ENCODE measurements around the gene TEX264.

DNA sequence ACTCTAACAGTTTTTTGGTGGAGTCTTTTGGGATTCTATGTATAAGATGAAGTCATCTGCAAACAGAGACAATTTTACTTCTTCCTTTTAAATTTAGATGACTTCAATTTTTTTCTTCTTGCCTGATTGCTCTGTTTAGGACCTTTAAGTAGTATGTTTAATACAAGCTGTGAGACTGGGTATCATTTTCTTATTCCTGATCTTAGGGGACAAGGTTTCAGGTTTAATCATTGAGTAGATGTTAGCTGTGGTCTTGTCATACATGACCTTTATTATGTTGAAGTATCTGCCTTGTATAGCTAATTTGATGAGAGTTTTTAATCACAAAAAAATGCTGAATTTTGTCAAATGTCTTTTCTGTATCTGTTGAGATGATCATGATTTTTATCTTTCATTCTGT lies 56.4 kb downstream of the TEX264 start:
- TF ChIP-seq, protein P1, sequence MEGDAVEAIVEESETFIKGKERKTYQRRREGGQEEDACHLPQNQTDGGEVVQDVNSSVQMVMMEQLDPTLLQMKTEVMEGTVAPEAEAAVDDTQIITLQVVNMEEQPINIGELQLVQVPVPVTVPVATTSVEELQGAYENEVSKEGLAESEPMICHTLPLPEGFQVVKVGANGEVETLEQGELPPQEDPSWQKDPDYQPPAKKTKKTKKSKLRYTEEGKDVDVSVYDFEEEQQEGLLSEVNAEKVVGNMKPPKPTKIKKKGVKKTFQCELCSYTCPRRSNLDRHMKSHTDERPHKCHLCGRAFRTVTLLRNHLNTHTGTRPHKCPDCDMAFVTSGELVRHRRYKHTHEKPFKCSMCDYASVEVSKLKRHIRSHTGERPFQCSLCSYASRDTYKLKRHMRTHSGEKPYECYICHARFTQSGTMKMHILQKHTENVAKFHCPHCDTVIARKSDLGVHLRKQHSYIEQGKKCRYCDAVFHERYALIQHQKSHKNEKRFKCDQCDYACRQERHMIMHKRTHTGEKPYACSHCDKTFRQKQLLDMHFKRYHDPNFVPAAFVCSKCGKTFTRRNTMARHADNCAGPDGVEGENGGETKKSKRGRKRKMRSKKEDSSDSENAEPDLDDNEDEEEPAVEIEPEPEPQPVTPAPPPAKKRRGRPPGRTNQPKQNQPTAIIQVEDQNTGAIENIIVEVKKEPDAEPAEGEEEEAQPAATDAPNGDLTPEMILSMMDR (tag by site-specific recombination; IDR thresholded peaks at IDR 0.05) = no peak
- TF ChIP-seq ZNF426 (tag by site-specific recombination; IDR thresholded peaks at IDR 0.05) (no peak), ZBTB10 (tag by site-specific recombination; IDR thresholded peaks at IDR 0.05) (no peak), ZNF362 (tag by site-specific recombination; IDR thresholded peaks at IDR 0.05) (no peak), TCF7L2 (IDR thresholded peaks at IDR 0.05; ENCODE audit: borderline replicate concordance, low read depth, low read length) (no peak), WT1 (tag by site-specific recombination; IDR thresholded peaks at IDR 0.05) (no peak), ZFP3 (tag by site-specific recombination; IDR thresholded peaks at IDR 0.05; ENCODE audit: low read depth) (no peak), ZNF24 (tag by site-specific recombination; IDR thresholded peaks at IDR 0.05) (no peak), ZNF585B (tag by site-specific recombination; IDR thresholded peaks at IDR 0.05) (no peak)
- TF ChIP-seq, protein P2, sequence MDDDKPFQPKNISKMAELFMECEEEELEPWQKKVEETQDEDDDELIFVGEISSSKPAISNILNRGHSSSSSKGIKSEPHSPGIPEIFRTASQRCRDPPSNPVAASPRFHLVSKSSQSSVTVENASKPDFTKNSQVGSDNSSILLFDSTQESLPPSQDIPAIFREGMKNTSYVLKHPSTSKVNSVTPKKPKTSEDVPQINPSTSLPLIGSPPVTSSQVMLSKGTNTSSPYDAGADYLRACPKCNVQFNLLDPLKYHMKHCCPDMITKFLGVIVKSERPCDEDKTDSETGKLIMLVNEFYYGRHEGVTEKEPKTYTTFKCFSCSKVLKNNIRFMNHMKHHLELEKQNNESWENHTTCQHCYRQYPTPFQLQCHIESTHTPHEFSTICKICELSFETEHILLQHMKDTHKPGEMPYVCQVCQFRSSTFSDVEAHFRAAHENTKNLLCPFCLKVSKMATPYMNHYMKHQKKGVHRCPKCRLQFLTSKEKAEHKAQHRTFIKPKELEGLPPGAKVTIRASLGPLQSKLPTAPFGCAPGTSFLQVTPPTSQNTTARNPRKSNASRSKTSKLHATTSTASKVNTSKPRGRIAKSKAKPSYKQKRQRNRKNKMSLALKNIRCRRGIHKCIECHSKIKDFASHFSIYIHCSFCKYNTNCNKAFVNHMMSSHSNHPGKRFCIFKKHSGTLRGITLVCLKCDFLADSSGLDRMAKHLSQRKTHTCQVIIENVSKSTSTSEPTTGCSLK (tag by site-specific recombination; IDR thresholded peaks at IDR 0.05) = no peak
- TF ChIP-seq, protein P3, sequence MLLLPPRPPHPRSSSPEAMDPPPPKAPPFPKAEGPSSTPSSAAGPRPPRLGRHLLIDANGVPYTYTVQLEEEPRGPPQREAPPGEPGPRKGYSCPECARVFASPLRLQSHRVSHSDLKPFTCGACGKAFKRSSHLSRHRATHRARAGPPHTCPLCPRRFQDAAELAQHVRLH (tag by site-specific recombination; IDR thresholded peaks at IDR 0.05) = no peak
- TF ChIP-seq, protein P4, sequence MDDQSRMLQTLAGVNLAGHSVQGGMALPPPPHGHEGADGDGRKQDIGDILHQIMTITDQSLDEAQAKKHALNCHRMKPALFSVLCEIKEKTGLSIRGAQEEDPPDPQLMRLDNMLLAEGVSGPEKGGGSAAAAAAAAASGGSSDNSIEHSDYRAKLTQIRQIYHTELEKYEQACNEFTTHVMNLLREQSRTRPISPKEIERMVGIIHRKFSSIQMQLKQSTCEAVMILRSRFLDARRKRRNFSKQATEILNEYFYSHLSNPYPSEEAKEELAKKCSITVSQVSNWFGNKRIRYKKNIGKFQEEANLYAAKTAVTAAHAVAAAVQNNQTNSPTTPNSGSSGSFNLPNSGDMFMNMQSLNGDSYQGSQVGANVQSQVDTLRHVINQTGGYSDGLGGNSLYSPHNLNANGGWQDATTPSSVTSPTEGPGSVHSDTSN (CRISPR knock-in tag; IDR thresholded peaks at IDR 0.05) = no peak
